GM23338 (cell line): Measurements from ENCODE around the gene GPSM1.

Experiments
- CREB1 ChIP-seq: fragments of 250-450 bp; sonication (Bioruptor Pico); IDR thresholded peaks from 2 replicates; pipeline ENCODE4 v1.5.0; 2020; ENCODE audit warnings: low read depth, mild to moderate bottlenecking, moderate library complexity
- EZH2 ChIP-seq: fragments of 200-600 bp; sonication (generic); IDR thresholded peaks from one replicate; pipeline ENCODE4 v1.8.0; 2017; ENCODE audit warnings: antibody characterized with exemption, mild to moderate bottlenecking, low read depth; ENCODE audit not compliant: unreplicated experiment

DNA sequence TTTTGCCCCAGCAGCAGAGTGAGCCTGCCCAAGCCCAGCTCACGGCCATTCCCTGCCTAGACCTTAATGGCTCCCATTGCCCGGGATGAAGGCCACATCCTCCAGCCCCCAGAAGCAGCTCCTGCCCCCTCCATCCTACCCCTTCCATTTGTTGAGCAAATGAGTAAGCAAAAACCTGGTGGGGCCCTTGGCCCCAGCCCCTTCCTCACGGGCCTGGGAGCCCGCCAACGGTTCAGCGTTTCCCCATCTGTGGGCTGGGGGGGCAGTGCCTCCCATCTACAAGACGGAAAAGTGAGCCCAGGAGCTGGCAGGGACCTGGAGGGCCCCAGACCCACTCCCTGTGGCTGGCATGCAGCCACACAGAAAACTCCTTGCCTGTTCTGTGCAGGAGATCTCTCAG lies 27.8 kb upstream of the GPSM1 start:
- TF ChIP-seq EZH2 (no peak), CREB1 (CRISPR knock-in tag) (no peak)
